Upper lobe of right lung (tissue), 1 donor: ENCODE data around the gene FHAD1. TPM values are rescaled to one million over a fixed set of nuclear protein-coding genes. Genes with fewer than 3 reads are reported as not detected.

ENCODE experiments used
- ATAC-seq: fragments of 200-7000 bp; cut with Tn5 transposase; one replicate; pipeline ENCODE4 v1.9.1; 2020; ENCODE audit warnings: mild to moderate bottlenecking, moderate library complexity
- DNase-seq: peaks from one replicate; pipeline ENCODE4 v3.0.0-alpha.2; 2020
- H3K27ac ChIP-seq: fragments of 200-600 bp; one replicate; pipeline ENCODE4 v1.8.0; 2022
- H3K27me3 ChIP-seq: fragments of 200-600 bp; one replicate; pipeline ENCODE4 v1.8.0; 2022; ENCODE audit warnings: mild to moderate bottlenecking
- H3K36me3 ChIP-seq: fragments of 200-600 bp; one replicate; pipeline ENCODE4 v1.8.0; 2022
- H3K4me1 ChIP-seq: fragments of 200-600 bp; one replicate; pipeline ENCODE4 v1.8.0; 2022
- H3K4me3 ChIP-seq: fragments of 200-600 bp; one replicate; pipeline ENCODE4 v1.8.0; 2022; ENCODE audit warnings: mild to moderate bottlenecking
- H3K9me3 ChIP-seq: fragments of 200-600 bp; one replicate; pipeline ENCODE4 v1.8.0; 2022
- intact Hi-C: fragments of 100-400 bp; cut with DNase I; formaldehyde crosslinking; loops from one replicate; pipeline ENCODE4 v1.11.0; 2022
- total RNA-seq: library from RNA; stranded (reverse); fragmentation: NEBNext Ultra II Directional; extraction: Animal tissue kit (Norgen Biotek cat#: 25700); gene quantifications from one replicate; pipeline ENCODE4 v1.2.1, GENCODE V29; 2021
- TF ChIP-seq, protein P1 (sequence below): fragments of 200-600 bp; IDR thresholded peaks from one replicate; pipeline ENCODE4 v1.8.0; 2022; ENCODE audit warnings: antibody characterized with exemption
- donor health status: DM: no; HTN: yes; CAD: no; lungs with severe emphysema.

The FHAD1 gene
- total RNA-seq, 1 donor from 2014 or later: 2.4 TPM

DNA sequence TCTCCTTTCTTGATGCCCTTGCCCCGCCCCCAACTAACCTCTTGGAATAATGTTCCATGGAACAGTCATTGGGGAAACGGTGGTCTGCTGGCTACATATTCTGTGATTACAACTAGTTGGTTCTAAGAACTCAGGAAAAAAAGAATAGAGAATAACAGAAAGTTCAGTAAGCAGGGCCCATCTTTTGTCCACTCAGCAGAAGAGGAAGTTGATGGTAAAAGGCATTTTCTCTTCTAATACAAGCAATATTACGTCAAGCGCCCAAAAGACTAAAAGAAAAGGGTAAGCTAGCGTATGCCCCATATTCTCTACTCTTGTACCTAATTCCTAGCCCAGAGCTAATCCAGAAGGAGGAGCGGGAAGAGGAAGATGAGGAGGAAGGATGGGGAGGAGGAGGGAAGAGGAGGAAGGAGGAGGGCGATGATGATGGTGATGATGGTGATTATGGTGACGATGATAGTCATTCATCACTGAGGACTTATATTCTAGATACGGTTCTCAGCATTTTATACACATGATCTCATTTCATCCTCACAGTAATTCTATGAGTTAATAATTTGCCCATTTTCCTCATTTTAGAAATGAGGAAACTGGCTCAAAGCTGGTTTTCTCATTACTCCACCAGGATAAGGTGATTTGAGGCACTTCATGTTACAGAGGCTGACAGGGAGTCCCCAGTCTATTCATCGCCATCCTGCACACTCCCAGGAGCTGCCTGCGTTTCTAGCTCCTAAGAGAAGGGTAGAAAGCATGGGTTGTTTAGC, 86.1 kb downstream of the FHAD1 start:
- Histone ChIP-seq H3K4me1 (peaks cover 33% of the 10 kb centered on the region), H3K27ac (no peak overlapping the region), H3K27me3 (no peaks in the 10 kb centered on the region), H3K9me3 (no peaks in the 10 kb centered on the region), H3K4me3 (no peak overlapping the region), H3K36me3 (no peaks in the 10 kb centered on the region)
- ATAC-seq (no peak), DNase-seq (no peak)
- TF ChIP-seq, protein P1, sequence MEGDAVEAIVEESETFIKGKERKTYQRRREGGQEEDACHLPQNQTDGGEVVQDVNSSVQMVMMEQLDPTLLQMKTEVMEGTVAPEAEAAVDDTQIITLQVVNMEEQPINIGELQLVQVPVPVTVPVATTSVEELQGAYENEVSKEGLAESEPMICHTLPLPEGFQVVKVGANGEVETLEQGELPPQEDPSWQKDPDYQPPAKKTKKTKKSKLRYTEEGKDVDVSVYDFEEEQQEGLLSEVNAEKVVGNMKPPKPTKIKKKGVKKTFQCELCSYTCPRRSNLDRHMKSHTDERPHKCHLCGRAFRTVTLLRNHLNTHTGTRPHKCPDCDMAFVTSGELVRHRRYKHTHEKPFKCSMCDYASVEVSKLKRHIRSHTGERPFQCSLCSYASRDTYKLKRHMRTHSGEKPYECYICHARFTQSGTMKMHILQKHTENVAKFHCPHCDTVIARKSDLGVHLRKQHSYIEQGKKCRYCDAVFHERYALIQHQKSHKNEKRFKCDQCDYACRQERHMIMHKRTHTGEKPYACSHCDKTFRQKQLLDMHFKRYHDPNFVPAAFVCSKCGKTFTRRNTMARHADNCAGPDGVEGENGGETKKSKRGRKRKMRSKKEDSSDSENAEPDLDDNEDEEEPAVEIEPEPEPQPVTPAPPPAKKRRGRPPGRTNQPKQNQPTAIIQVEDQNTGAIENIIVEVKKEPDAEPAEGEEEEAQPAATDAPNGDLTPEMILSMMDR: no peak
- intact Hi-C loops: no loop called here

DNA sequence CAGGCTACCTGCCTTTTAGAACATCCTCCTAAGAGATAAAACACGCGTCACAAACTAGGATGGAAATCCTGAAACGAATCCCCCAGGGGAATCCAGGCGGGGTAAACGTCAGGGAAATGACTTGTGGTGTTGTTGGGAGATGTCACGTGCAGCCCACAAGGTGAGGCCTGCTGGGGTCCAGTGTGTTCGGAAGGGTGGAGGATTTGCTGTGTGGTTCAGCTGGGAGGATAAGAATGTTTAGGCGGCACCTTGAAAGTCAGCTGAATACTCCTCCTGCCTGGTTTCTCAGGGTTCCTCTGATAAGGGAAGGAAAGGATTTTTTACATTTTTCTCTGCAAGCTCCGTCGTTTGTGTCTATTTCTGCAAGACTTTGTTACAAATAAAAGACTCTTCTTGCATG, 88.0 kb downstream of the FHAD1 start:
- ATAC-seq: no peak
- peak; percentile 19 for DNase-seq
- Histone ChIP-seq H3K4me3 (no peak overlapping the region), H3K9me3 (no peaks in the 10 kb centered on the region), H3K36me3 (no peaks in the 10 kb centered on the region), H3K27ac (no peak overlapping the region), H3K27me3 (no peaks in the 10 kb centered on the region), H3K4me1 (peaks cover 20% of the 10 kb centered on the region)
- intact Hi-C loops: no loop called here
- TF ChIP-seq, protein P1: no peak

DNA sequence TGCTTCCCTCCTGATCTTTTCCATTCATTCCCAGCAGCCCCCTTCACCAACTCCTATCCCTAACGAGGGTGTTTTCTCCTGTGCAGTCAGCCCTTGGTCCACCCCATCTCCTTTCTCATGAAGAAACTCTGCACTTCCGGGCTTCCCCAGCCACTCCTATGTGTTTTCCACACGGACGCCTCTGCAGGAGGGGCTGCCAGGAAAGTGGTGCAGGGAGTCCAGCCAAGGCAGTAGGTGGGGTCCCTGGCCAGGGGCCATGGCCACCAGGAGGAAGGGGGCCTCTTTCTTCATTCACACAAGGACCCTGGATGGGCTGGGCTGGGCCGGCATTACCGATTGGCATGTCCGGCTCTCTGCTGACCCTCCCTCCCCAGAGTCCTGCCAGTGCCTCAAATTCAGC, 89.8 kb downstream of the FHAD1 start:
- DNase-seq (peak; percentile 56), ATAC-seq (peak; percentile 10)
- H3K27ac ChIP-seq: peak overlapping the region; percentile 25
- no peaks in the 10 kb centered on the region for H3K27me3 ChIP-seq
- TF ChIP-seq, protein P1: no peak
- H3K9me3 ChIP-seq: no peaks in the 10 kb centered on the region
- intact Hi-C loops: no loop called here
- H3K36me3 ChIP-seq: no peaks in the 10 kb centered on the region
- no peak overlapping the region for H3K4me3 ChIP-seq
- H3K4me1 ChIP-seq: peaks cover 20% of the 10 kb centered on the region

DNA sequence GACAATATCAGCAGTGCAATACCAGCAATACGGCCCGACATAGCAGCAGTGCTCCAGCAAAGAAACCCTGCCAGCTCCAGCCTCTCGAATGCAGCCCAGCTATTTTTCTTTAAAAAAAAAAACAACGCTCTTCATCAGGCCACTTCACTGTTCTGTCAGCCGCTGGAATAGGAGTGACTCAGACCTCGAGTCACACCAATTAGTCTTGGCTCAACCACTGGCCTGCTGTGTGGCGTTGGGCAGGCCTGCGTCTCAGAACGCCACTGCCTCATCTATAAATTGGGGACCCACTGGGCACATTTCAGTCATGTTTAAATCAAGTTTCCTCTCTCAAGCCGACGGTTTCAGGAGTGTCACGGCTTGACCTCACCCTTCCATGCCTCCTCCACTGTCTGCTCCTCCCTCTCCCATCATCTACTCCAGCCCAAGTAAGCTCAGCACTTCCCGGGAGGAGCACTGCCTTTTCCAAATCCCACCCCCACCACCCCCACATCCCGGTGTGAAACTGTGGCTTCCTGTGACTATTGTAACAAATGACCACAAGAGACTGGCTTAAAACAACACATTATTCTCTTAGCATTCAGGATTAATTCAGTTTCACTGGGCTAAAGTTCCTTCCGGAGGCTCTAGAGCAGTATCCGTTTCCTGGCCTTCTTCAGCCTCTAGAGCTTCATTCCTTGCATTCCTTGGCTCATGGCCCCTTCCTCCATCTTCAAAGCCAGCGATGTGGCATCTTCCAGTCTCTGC, 90.8 kb downstream of the FHAD1 start:
- TF ChIP-seq, protein P1: no peak
- DNase-seq: peak; percentile 54
- H3K27ac ChIP-seq: peak overlapping the region; percentile 25
- no peaks in the 10 kb centered on the region for H3K36me3 ChIP-seq
- peak; percentile 83 for ATAC-seq
- no peak overlapping the region for H3K4me3 ChIP-seq
- intact Hi-C loops: no loop called here
- no peaks in the 10 kb centered on the region for H3K27me3 ChIP-seq
- peaks cover 20% of the 10 kb centered on the region for H3K4me1 ChIP-seq
- H3K9me3 ChIP-seq: no peaks in the 10 kb centered on the region

DNA sequence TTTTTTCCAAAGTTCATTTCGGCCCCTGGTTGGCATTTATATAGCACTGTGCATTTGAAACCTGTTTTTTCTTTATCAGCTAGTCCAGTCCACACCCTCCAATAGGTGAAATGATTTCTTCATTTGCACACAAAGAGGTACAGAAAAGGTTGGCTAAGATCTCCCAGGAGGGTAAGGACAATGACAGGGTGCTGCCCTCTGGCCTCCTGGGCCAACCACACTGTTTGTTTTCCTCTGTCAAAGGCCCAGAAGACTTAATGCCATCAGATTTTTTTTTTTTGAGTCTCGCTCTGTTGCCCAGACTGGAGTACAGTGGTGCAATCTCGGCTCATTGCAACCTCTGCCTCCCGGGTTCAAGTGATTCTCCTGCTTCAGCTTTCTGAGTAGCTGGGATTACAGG, 92.5 kb downstream of the FHAD1 start:
- peaks cover 20% of the 10 kb centered on the region for H3K4me1 ChIP-seq
- H3K27me3 ChIP-seq: no peaks in the 10 kb centered on the region
- no peaks in the 10 kb centered on the region for H3K36me3 ChIP-seq
- DNase-seq (no peak), ATAC-seq (no peak)
- H3K9me3 ChIP-seq: no peaks in the 10 kb centered on the region
- no peak overlapping the region for H3K27ac ChIP-seq
- TF ChIP-seq, protein P1: no peak
- intact Hi-C loops: no loop called here
- H3K4me3 ChIP-seq: no peak overlapping the region
